CD4-positive, alpha-beta memory T cell (primary cell): ENCODE results near the gene SLK. TPM values are rescaled to one million over a fixed set of nuclear protein-coding genes. Genes with fewer than 3 reads are reported as not detected.
A peak's percentile ranks its signal among the peaks of the same experiment; 100 is the strongest.

ENCODE experiments used
- CTCF ChIA-PET: fragments of 350-600 bp; sonication (Branson Sonifier 250); formaldehyde crosslinking; loops from one replicate; lab custom pipeline; 2021; ENCODE audit warnings: inconsistent platforms; ENCODE audit not compliant: partially characterized antibody; lab: Charles Lee
- POLR2A ChIA-PET: fragments of 350-600 bp; sonication (Branson Sonifier 250); formaldehyde crosslinking; loops from one replicate; lab custom pipeline; 2021; ENCODE audit not compliant: partially characterized antibody; lab: Charles Lee
- DNase-seq, 5 donors: peaks; one replicate each; pipeline versions ENCODE4 v3.0.0 to v3.0.0-alpha.2; 2020 to 2022; ENCODE audit warnings: mixed read lengths in 1 of 5
- H3K27ac ChIP-seq: one replicate; pipeline ENCODE4 v1.7.0; 2013; ENCODE audit warnings: low read depth, low read length
- H3K27me3 ChIP-seq: 2 replicates; pipeline ENCODE4 v1.7.0; 2013; ENCODE audit warnings: mild to moderate bottlenecking, low read length, moderate library complexity; ENCODE audit not compliant: insufficient read depth
- H3K36me3 ChIP-seq: 2 replicates; pipeline ENCODE4 v1.7.0; 2013; ENCODE audit warnings: mild to moderate bottlenecking, low read length, moderate library complexity; ENCODE audit not compliant: insufficient read depth
- H3K4me1 ChIP-seq: 2 replicates; pipeline ENCODE4 v1.7.0; 2013; ENCODE audit warnings: mild to moderate bottlenecking, low read length, moderate library complexity; ENCODE audit not compliant: insufficient read depth
- H3K4me3 ChIP-seq, 2 donors: one replicate each; pipeline ENCODE4 v1.7.0; 2013; ENCODE audit warnings: low read length in 2 of 2, mild to moderate bottlenecking in 1 of 2
- H3K9me3 ChIP-seq, 2 donors: one replicate each; pipeline ENCODE4 v1.7.0; 2013; ENCODE audit warnings: low read length in 2 of 2, control low read depth in 1 of 2; ENCODE audit not compliant: control insufficient read depth in 1 of 2
- H3K27ac Mint-ChIP-seq, 7 donors: one replicate each; pipeline ENCODE4 v1.8.0; 2020 to 2021; ENCODE audit warnings: mixed read lengths in 7 of 7, mild to moderate bottlenecking in 6 of 7, inconsistent platforms in 3 of 7, moderate library complexity in 3 of 7
- H3K27me3 Mint-ChIP-seq, 2 donors: one replicate each; pipeline ENCODE4 v1.8.0; 2020 to 2021; ENCODE audit warnings: mixed read lengths in 2 of 2
- H3K36me3 Mint-ChIP-seq, 2 donors: one replicate each; pipeline ENCODE4 v1.8.0; 2020 to 2021; ENCODE audit warnings: mixed read lengths in 2 of 2, inconsistent platforms in 1 of 2, mild to moderate bottlenecking in 1 of 2
- H3K4me1 Mint-ChIP-seq, 4 donors: one replicate each; pipeline ENCODE4 v1.8.0; 2020 to 2021; ENCODE audit warnings: mixed read lengths in 4 of 4, mild to moderate bottlenecking in 1 of 4
- H3K4me3 Mint-ChIP-seq, 8 donors: one replicate each; pipeline ENCODE4 v1.8.0; 2020 to 2021; ENCODE audit warnings: mixed read lengths in 8 of 8, mild to moderate bottlenecking in 7 of 8, moderate library complexity in 6 of 8, inconsistent platforms in 3 of 8
- H3K9me3 Mint-ChIP-seq, 8 donors: one replicate each; pipeline ENCODE4 v1.8.0; 2020 to 2021; ENCODE audit warnings: mixed read lengths in 8 of 8, mild to moderate bottlenecking in 5 of 8, inconsistent platforms in 3 of 8, moderate library complexity in 1 of 8
- intact Hi-C: fragments of 100-400 bp; cut with micrococcal nuclease; formaldehyde crosslinking; loops from one replicate; pipeline ENCODE4 v1.15.1; 2023
- polyA plus RNA-seq, 2 donors: library from polyadenylated mRNA; unstranded; fragments of 300-500 nt; fragmentation: Illumina TruSeq; gene quantifications; one replicate each; pipeline ENCODE4 v1.2.3, GENCODE V29; 2021
- total RNA-seq, 2 experiments: library from RNA; stranded (reverse); gene quantifications; one replicate each; pipeline ENCODE4 v1.2.3, GENCODE V29; 2021

SLK gene
- total and polyA plus RNA-seq, 4 experiments from 2014 or later: 1.6 to 31.1 (median 22.6) TPM

GRCh38 chr10:104032144-104032775 is 65.3 kb downstream of the SLK start:
- no peaks in the 10 kb centered on the region for H3K36me3 ChIP-seq
- intact Hi-C loops: no loop called here
- H3K4me3 Mint-ChIP-seq: no peak overlapping the region
- H3K9me3 Mint-ChIP-seq: no peaks in the 10 kb centered on the region
- H3K9me3 ChIP-seq: no peaks in the 10 kb centered on the region
- peak overlapping the region in 1 of 7 donors; percentile 53 for H3K27ac Mint-ChIP-seq
- H3K27me3 ChIP-seq: no peaks in the 10 kb centered on the region
- no peak for DNase-seq
- peaks cover 0 to 5% (median 4%) of the 10 kb centered on the region in 4 donors for H3K4me1 Mint-ChIP-seq
- no peaks in the 10 kb centered on the region for H3K27me3 Mint-ChIP-seq
- no peaks in the 10 kb centered on the region for H3K4me1 ChIP-seq
- ChIA-PET POLR2A (interaction anchor here (0.9 kb wide), 1 partner anchor 7 kb away, joined by 3 read pairs; no protein-coding TSS in a partner anchor), CTCF (interaction anchor here (1.0 kb wide), 1 partner anchor 17 kb away, joined by 3 read pairs; no protein-coding TSS in a partner anchor)
- H3K4me3 ChIP-seq: no peak overlapping the region
- H3K27ac ChIP-seq: no peak overlapping the region
- peaks cover 13 to 32% of the 10 kb centered on the region in 2 donors for H3K36me3 Mint-ChIP-seq

- H3K4me1 ChIP-seq: no peaks in the 10 kb centered on the region
- no peaks in the 10 kb centered on the region for H3K9me3 Mint-ChIP-seq
- H3K27ac ChIP-seq: no peak overlapping the region
- no peaks in the 10 kb centered on the region for H3K27me3 Mint-ChIP-seq
- no peaks in the 10 kb centered on the region for H3K36me3 ChIP-seq
- DNase-seq: no peak
- no peak overlapping the region for H3K4me3 ChIP-seq
- H3K4me1 Mint-ChIP-seq: peaks cover 0 to 2% (median under 1%) of the 10 kb centered on the region in 4 donors
- H3K27me3 ChIP-seq: no peaks in the 10 kb centered on the region
- peaks cover 13 to 24% of the 10 kb centered on the region in 2 donors for H3K36me3 Mint-ChIP-seq
- POLR2A ChIA-PET: interaction anchor here (0.6 kb wide), 1 partner anchor 125 kb away, joined by 4 read pairs; no protein-coding TSS in a partner anchor
- intact Hi-C loops: no loop called here
- CTCF ChIA-PET: interaction anchor here (1.0 kb wide), 1 partner anchor 18 kb away, joined by 3 read pairs; no protein-coding TSS in a partner anchor
- no peaks in the 10 kb centered on the region for H3K9me3 ChIP-seq
- H3K4me3 Mint-ChIP-seq: no peak overlapping the region
- peak overlapping the region in 2 of 7 donors; percentile 42 to 59 for H3K27ac Mint-ChIP-seq
These were observed 66.5 kb downstream of the SLK start for GRCh38 chr10:104033401-104033930.

- Mint-ChIP-seq H3K27me3 (no peaks in the 10 kb centered on the region), H3K4me3 (no peak overlapping the region), H3K4me1 (peaks cover 0 to 2% (median under 1%) of the 10 kb centered on the region in 4 donors), H3K9me3 (no peaks in the 10 kb centered on the region), H3K36me3 (peaks cover 13 to 21% of the 10 kb centered on the region in 2 donors), H3K27ac (peak overlapping the region in 1 of 7 donors; percentile 59)
- POLR2A ChIA-PET: interaction anchor here (0.6 kb wide), 1 partner anchor 126 kb away, joined by 4 read pairs; no protein-coding TSS in a partner anchor
- H3K36me3 ChIP-seq: no peaks in the 10 kb centered on the region
- no peaks in the 10 kb centered on the region for H3K27me3 ChIP-seq
- intact Hi-C loops: no loop called here
- no peak overlapping the region for H3K4me3 ChIP-seq
- no peak for DNase-seq
- H3K27ac ChIP-seq: no peak overlapping the region
- H3K9me3 ChIP-seq: no peaks in the 10 kb centered on the region
- CTCF ChIA-PET: no interaction called here
- H3K4me1 ChIP-seq: no peaks in the 10 kb centered on the region
These were observed 67.0 kb downstream of the SLK start for GRCh38 chr10:104033966-104034365.

GRCh38 chr10:104034401-104035193 is 67.7 kb downstream of the SLK start:
- peaks cover 0 to 2% (median under 1%) of the 10 kb centered on the region in 4 donors for H3K4me1 Mint-ChIP-seq
- H3K36me3 Mint-ChIP-seq: peaks cover 10 to 15% of the 10 kb centered on the region in 2 donors
- no peak overlapping the region for H3K4me3 ChIP-seq
- ChIA-PET POLR2A (no interaction called here), CTCF (no interaction called here)
- no peaks in the 10 kb centered on the region for H3K4me1 ChIP-seq
- no peaks in the 10 kb centered on the region for H3K27me3 ChIP-seq
- peak overlapping the region in 1 of 7 donors; percentile 66 for H3K27ac Mint-ChIP-seq
- no peaks in the 10 kb centered on the region for H3K9me3 Mint-ChIP-seq
- H3K27me3 Mint-ChIP-seq: no peaks in the 10 kb centered on the region
- no peaks in the 10 kb centered on the region for H3K36me3 ChIP-seq
- H3K27ac ChIP-seq: no peak overlapping the region
- no peak for DNase-seq
- H3K9me3 ChIP-seq: no peaks in the 10 kb centered on the region
- intact Hi-C loops: no loop called here
- peak overlapping the region in 1 of 8 donors; percentile 39 for H3K4me3 Mint-ChIP-seq

GRCh38 chr10:104035194-104036068 is 68.5 kb downstream of the SLK start:
- no peaks in the 10 kb centered on the region for H3K27me3 ChIP-seq
- POLR2A ChIA-PET: no interaction called here
- no peak overlapping the region for H3K27ac ChIP-seq
- no peaks in the 10 kb centered on the region for H3K36me3 ChIP-seq
- no peak overlapping the region for H3K4me3 ChIP-seq
- H3K27me3 Mint-ChIP-seq: no peaks in the 10 kb centered on the region
- peaks cover 9 to 12% of the 10 kb centered on the region in 2 donors for H3K36me3 Mint-ChIP-seq
- intact Hi-C loops: no loop called here
- H3K4me1 ChIP-seq: no peaks in the 10 kb centered on the region
- peaks cover 0 to 1% (median 0%) of the 10 kb centered on the region in 8 donors for H3K9me3 Mint-ChIP-seq
- H3K4me3 Mint-ChIP-seq: no peak overlapping the region
- CTCF ChIA-PET: no interaction called here
- no peak for DNase-seq
- no peaks in the 10 kb centered on the region for H3K9me3 ChIP-seq
- H3K27ac Mint-ChIP-seq: peak overlapping the region in 1 of 7 donors; percentile 30
- peaks cover 0 to 2% (median under 1%) of the 10 kb centered on the region in 4 donors for H3K4me1 Mint-ChIP-seq

- Mint-ChIP-seq H3K4me3 (no peak overlapping the region), H3K9me3 (peaks cover 0 to 1% (median 0%) of the 10 kb centered on the region in 8 donors), H3K27me3 (no peaks in the 10 kb centered on the region), H3K36me3 (peaks cover 8 to 9% of the 10 kb centered on the region in 2 donors), H3K4me1 (peaks cover 0 to 2% (median under 1%) of the 10 kb centered on the region in 4 donors), H3K27ac (no peak overlapping the region)
- intact Hi-C loops: no loop called here
- DNase-seq: no peak
- no peak overlapping the region for H3K4me3 ChIP-seq
- no peak overlapping the region for H3K27ac ChIP-seq
- H3K4me1 ChIP-seq: no peaks in the 10 kb centered on the region
- ChIA-PET CTCF (no interaction called here), POLR2A (no interaction called here)
- H3K9me3 ChIP-seq: no peaks in the 10 kb centered on the region
- no peaks in the 10 kb centered on the region for H3K27me3 ChIP-seq
- H3K36me3 ChIP-seq: no peaks in the 10 kb centered on the region
These were observed 69.1 kb downstream of the SLK start for GRCh38 chr10:104036069-104036384.
